ENCODE data around the gene MACROD2. TPM values are rescaled to one million over a fixed set of nuclear protein-coding genes. Genes with fewer than 3 reads are reported as not detected.

Gene MACROD2
- total RNA-seq, 1 experiment from 2014 or later: 3.7 TPM

DNA sequence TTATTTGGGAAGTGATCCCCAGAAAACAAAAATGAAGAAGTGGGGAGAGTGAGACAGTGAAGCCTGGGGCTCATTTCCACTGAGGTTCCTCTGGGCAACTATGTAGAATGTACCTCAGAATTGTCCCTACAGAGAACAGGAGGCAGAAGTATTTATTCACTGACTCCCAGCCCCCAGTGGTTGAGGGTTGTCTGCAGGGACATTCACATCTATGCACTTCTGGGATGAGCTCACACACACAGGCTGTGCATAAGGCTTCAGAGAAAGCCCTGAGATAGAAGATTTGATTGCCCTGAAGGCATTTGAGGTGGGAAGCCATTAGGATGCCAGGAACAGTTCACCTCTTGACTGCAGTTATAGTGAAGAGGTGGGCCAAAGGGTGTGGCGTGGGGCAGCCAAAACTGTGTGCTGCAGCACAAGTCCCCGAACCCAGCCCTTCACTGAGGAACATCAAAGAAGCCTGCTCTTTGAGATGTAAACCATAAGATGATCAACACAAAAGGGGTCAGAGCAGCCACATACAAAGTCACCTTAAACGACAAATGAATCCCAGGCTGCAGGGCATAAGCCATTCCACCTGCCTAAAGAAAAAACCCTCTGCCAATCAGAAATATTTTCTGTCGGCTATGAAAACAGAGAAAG is 1195.9 kb downstream of the MACROD2 start:
- H3K27ac ChIP-seq (ENCODE audit: low read depth, low read length): no peak overlapping the region
- H3K4me1 ChIP-seq (ENCODE audit: control insufficient read depth in 1 of 2, insufficient read depth in 2 of 2, low read length in 2 of 2): no peaks in the 10 kb centered on the region
- H3K9ac ChIP-seq (ENCODE audit: low read length): no peak overlapping the region
- intact Hi-C loops (cut with micrococcal nuclease): no loop called here
- ATAC-seq: no peak
- no peak for DNase-seq (ENCODE audit: low read depth, low spot score)
- RAD21 ChIA-PET (ENCODE audit: low non-redundant PET in 1 of 2, low total read pairs in 2 of 2, uncharacterized antibody in 2 of 2, unreplicated experiment in 2 of 2): no interaction called here
- no peak overlapping the region for H3K4me2 ChIP-seq (ENCODE audit: low read length)
- H4K20me1 ChIP-seq (ENCODE audit: insufficient read depth): no peaks in the 10 kb centered on the region
- H3K9me2 ChIP-seq (ENCODE audit: insufficient read depth): no peaks in the 10 kb centered on the region
- H3K79me2 ChIP-seq (ENCODE audit: insufficient read depth, low read length): no peaks in the 10 kb centered on the region
- H3K27me3 ChIP-seq (ENCODE audit: insufficient read depth, low read length): no peaks in the 10 kb centered on the region
- CTCF ChIA-PET: no interaction called here
- POLR2A ChIA-PET: no interaction called here
- H3K4me3 ChIP-seq (replicated peaks in 1 of 2; ENCODE audit: low read depth in 1 of 2, low read length in 2 of 2): no peak overlapping the region
- H3K9me3 ChIP-seq (ENCODE audit: control insufficient read depth in 1 of 2, insufficient read depth in 1 of 2, low read depth in 1 of 2, low read length in 2 of 2): no peaks in the 10 kb centered on the region
- no peak overlapping the region for H2AFZ ChIP-seq (ENCODE audit: low read depth, low read length, poor library complexity, severe bottlenecking)
- no peaks in the 10 kb centered on the region for H3K36me3 ChIP-seq (ENCODE audit: control insufficient read depth in 1 of 2, insufficient read depth in 2 of 2, low read length in 2 of 2)
- no peak for TF ChIP-seq YY1 (IDR thresholded peaks at IDR 0.05; ENCODE audit: extremely low read depth, insufficient replicate concordance, low read depth, low read length)
- BruUV-seq (replicated peaks): no TSS peak

DNA sequence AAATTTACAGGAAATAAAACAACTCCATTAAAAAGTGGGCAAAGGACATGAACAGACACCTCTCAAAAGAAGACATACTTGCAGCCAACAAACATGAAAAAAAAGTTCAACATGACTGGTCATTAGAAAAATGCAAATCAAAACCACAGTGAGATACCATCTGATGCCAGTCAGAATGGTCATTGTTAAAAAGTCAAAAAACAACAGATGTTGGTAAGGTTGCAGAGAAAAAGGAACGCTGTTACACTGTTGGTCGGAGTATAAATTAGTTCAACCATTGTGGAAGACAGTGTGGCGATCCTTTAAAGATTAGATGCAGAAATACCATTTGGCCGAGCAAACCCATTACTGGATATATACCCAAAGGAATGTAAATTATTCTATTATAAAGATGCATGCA is 1200.1 kb downstream of the MACROD2 start:
- Histone ChIP-seq H3K9ac (ENCODE audit: low read length) (no peak overlapping the region), H3K4me1 (ENCODE audit: control insufficient read depth in 1 of 2, insufficient read depth in 2 of 2, low read length in 2 of 2) (no peaks in the 10 kb centered on the region), H2AFZ (ENCODE audit: low read depth, low read length, poor library complexity, severe bottlenecking) (no peak overlapping the region), H3K4me2 (ENCODE audit: low read length) (no peak overlapping the region), H3K27ac (ENCODE audit: low read depth, low read length) (no peak overlapping the region), H3K79me2 (ENCODE audit: insufficient read depth, low read length) (no peaks in the 10 kb centered on the region), H4K20me1 (ENCODE audit: insufficient read depth) (no peaks in the 10 kb centered on the region), H3K9me3 (ENCODE audit: control insufficient read depth in 1 of 2, insufficient read depth in 1 of 2, low read depth in 1 of 2, low read length in 2 of 2) (no peaks in the 10 kb centered on the region), H3K9me2 (ENCODE audit: insufficient read depth) (no peaks in the 10 kb centered on the region), H3K27me3 (ENCODE audit: insufficient read depth, low read length) (no peaks in the 10 kb centered on the region), H3K4me3 (replicated peaks in 1 of 2; ENCODE audit: low read depth in 1 of 2, low read length in 2 of 2) (no peak overlapping the region), H3K36me3 (ENCODE audit: control insufficient read depth in 1 of 2, insufficient read depth in 2 of 2, low read length in 2 of 2) (no peaks in the 10 kb centered on the region)
- ChIA-PET RAD21 (ENCODE audit: low non-redundant PET in 1 of 2, low total read pairs in 2 of 2, uncharacterized antibody in 2 of 2, unreplicated experiment in 2 of 2) (no interaction called here), POLR2A (no interaction called here), CTCF (no interaction called here)
- BruUV-seq (replicated peaks): no TSS peak
- intact Hi-C loops (cut with micrococcal nuclease): no loop called here
- no peak for TF ChIP-seq POLR2AphosphoS5 (IDR thresholded peaks at IDR 0.05; ENCODE audit: low read depth, low read length)
- no peak for TF ChIP-seq SRF (IDR thresholded peaks at IDR 0.05; ENCODE audit: low read depth)
- no peak for TF ChIP-seq POLR2A (IDR thresholded peaks at IDR 0.05; ENCODE audit: borderline replicate concordance, extremely low read depth, insufficient read depth, insufficient read length)
- no peak for TF ChIP-seq CEBPB (IDR thresholded peaks at IDR 0.05; ENCODE audit: low read depth)
- TF ChIP-seq EZH2phosphoT487 (IDR thresholded peaks at IDR 0.05; ENCODE audit: borderline replicate concordance): no peak
- TF ChIP-seq ZFX (IDR thresholded peaks at IDR 0.05): no peak
- TF ChIP-seq EGR1 (IDR thresholded peaks at IDR 0.05; ENCODE audit: low read depth): no peak
- DNase-seq (ENCODE audit: low read depth, low spot score): no peak
- ATAC-seq: no peak

Data from HCT116 (cell line).